Stimulated activated CD4-positive, alpha-beta T cell treated with anti-CD3 and anti-CD28 coated beads, Interleukin-12 subunit alpha, Interleukin-12 subunit beta, amount 100 ng/mL, for 24 hours (primary cell): ENCODE results near the gene BRINP1.

ENCODE experiments used
- DNase-seq, 2 experiments: peaks; one replicate each; pipeline ENCODE4 v3.0.0-alpha.2; 2020; ENCODE audit warnings: low read depth in 2 of 2

Gene BRINP1

GRCh38 chr9:119282476-119283077 is 86.7 kb downstream of the BRINP1 start:
- no peak for DNase-seq

- no peak for DNase-seq
Measured at GRCh38 chr9:119280740-119281485, 88.3 kb downstream of the BRINP1 start.

GRCh38 chr9:119278171-119278570 is 91.1 kb downstream of the BRINP1 start:
- no peak for DNase-seq

GRCh38 chr9:119273984-119274665 is 95.1 kb downstream of the BRINP1 start:
- no peak for DNase-seq

DNA sequence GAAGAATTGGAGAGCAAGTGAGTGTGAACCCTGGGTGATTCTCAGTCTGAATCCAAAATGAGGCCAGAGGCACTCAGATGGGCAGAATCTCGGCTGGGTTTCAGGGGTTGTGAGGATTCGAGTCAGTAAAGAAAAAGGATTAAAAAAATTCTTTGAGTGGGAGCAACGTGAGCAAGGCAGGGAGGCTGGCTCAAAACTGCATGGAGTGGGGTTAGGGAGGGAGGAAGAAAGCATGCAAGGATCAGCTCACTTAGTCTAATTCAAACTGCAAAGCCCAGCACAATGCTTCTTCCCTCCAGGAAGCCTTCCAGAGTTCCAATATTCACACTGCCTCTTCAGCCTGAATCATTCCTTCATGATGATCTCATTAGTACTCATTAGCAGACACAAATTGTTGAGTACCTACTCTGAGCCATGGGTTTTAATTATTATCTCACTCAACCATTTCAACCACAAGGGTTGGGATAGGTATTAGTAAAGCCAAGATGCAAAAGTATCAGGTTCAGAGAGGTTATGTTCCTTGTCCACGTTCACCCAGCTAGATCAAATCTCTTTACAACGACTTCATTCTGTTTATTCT is 95.8 kb downstream of the BRINP1 start:
- DNase-seq: no peak

GRCh38 chr9:119272500-119273211 is 96.6 kb downstream of the BRINP1 start:
- DNase-seq: no peak

- no peak for DNase-seq
Measured at GRCh38 chr9:119268985-119269384, 100.2 kb downstream of the BRINP1 start.

DNA sequence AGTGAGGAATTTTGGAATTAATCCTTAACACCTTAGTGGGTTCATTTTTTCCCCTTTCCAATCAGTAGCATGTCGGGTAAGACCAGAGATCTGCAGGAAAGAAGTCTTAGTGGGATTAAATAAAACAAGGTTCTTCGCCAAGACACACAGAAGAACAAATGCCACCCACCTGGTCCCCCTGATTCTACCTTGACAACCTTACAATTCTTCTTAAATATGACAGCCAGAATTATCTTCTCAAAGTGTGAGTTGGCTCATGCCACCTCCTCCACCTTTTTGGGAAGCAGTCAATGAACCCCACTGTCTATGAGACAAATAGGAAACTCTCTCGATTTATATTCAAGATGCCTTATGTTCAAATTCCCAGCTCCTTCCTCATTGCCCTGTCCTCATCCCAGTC is 105.1 kb downstream of the BRINP1 start:
- DNase-seq: no peak

GRCh38 chr9:119257592-119257991 is 111.6 kb downstream of the BRINP1 start:
- DNase-seq: no peak

GRCh38 chr9:119255116-119255515 is 114.1 kb downstream of the BRINP1 start:
- no peak for DNase-seq

DNA sequence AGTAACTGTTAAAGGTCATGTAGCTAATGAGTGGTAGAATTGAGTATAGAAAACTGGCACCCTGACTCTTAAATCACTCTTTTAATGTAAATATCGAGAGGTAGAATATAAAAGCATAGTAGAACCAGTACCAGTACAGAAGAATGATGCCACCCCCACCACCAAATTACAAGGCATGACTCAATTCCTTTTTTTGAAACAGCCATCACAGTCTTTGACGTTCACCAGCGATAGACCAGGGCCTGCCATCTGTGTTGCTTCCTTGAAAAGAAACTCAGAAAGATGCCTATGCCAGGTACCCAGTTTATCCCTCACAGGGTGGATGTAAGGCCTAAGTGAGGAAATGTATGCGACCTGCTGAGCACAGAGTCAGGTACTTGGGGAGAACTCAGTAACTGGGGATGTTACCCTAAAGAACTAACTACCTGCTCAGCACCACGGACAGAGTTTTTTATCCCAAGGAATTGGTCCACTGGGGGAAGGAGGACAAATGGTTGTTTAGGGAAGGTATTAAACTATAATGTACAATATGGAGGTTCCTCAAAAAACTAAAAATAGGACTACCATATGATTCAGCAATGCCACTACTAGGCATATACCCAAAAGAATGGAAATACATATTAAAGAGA is 116.5 kb downstream of the BRINP1 start:
- no peak for DNase-seq

GRCh38 chr9:119251936-119252335 is 117.3 kb downstream of the BRINP1 start:
- DNase-seq: no peak

- no peak for DNase-seq
Measured at GRCh38 chr9:119250730-119251129, 118.5 kb downstream of the BRINP1 start.

GRCh38 chr9:119240546-119240945 is 128.7 kb downstream of the BRINP1 start:
- no peak for DNase-seq

DNA sequence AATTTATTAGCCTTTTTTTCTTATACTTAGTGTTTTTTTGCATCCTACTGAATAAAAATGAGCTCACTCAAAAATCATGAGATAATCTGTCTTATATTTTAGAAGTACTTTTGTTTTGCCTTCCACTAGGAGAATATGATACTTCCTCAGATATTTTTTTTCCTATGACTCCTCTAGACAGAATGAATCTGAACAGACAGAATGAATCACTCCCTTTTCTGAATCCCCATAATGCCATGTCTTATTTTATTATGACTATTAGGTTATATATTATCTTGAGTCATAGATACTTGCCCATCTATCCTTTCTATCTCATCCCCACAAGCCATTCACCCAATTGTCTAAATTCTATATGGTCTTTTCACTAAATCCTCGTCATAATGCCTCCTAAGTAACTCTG is 134.6 kb downstream of the BRINP1 start:
- DNase-seq: no peak

DNA sequence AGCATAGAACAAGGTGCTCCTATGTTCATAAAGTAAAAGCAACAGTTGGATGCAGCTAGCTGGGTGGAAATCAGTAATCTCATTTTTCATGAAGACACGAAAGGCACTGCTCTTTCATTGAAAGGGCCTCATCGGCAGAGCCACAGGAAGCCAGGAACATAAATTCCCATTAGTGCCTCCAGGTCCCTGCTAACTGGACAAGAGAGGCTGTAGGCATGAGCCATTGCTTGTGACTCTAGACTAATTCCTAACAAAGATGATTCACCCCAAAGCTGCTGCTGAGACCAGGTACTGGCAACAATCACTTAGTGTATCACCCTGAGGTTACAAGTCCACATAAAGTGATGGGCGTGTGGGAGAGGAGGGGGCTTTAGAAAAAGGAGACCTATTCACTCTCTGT is 141.8 kb downstream of the BRINP1 start:
- DNase-seq: no peak

DNA sequence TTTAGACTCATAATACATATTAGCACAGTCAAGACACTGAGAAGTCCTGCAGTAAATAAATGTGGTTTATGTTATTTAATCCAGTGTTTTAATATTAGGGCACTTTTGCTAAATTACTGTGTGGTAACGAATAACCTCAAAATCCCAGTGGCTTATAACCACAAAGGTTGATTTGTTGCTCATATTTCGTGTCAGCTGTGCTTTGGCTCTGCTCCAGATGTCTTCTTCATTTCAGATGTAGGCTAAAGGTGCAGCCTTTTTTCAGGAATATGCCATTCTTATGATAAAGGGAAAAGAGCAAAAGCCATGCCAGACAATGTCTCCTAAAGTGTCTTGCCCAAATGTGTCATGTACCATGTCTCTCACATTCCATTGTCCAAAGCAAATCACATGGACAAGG is 144.8 kb downstream of the BRINP1 start:
- DNase-seq: no peak

DNA sequence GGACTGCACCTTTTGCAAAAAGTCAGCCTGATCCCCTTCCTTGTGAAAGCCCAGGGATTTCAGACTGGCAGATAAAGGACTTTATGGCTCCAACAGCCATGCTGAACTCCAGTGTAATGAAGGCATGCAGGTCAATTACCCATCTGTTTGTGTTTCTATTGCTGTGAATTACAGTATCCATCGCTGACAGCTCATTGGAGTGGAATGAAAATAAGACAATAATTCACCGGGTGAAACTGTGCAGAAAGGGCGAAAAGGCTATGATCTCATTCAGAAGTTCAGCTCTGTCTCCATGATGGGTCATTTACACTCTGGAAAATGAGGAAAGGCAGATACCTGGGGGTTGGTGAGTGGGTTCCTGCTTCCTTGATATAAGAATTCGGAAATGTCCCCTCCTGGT is 148.0 kb downstream of the BRINP1 start:
- DNase-seq: no peak

DNA sequence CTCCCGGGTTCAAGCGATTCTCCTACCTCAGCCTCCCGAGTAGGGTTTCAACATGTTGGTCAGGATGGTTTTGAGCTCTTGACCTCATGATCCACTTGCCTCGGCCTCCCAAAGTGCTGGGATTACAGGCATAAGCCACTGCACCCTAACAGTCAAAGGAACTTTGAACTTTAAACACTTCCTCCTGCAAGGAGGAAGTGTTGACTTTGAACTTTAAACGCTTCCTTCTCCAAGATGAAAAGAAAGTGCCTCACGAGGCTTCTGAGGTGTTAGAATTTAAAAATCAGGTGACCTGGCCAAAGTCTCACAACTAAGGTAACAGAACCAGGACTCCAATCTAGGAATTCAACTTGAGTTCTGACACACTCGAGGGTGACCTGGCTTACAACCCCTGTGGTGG is 150.9 kb downstream of the BRINP1 start:
- no peak for DNase-seq

- DNase-seq: no peak
Measured at GRCh38 chr9:119216651-119217331, 152.4 kb downstream of the BRINP1 start.

DNA sequence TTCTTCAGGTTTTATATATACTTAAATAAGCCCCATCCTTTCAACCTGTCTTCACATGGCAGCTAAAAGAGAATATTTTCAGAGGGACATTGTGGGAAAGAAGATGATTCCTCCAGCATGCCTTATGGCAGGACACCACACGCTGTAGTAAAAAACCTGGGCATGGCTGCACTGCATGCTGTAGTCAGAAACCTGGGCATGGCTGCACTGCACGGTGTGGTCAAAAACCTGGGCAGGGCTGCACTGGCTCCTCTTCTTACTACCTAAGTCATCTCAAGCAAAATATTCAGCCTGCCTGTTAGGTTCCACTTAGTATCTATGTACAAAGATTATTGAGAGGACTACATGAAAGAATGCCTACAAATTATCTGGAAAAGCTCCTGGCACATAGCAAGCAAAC is 153.6 kb downstream of the BRINP1 start:
- DNase-seq: no peak
